ENCODE results near the gene CTNNA1.
"Not testable (repeated sequence)": the region's sequence is repeated elsewhere in the genome, so short reads cannot be mapped to it uniquely, and the experiment has no call there.

The CTNNA1 gene

DNA sequence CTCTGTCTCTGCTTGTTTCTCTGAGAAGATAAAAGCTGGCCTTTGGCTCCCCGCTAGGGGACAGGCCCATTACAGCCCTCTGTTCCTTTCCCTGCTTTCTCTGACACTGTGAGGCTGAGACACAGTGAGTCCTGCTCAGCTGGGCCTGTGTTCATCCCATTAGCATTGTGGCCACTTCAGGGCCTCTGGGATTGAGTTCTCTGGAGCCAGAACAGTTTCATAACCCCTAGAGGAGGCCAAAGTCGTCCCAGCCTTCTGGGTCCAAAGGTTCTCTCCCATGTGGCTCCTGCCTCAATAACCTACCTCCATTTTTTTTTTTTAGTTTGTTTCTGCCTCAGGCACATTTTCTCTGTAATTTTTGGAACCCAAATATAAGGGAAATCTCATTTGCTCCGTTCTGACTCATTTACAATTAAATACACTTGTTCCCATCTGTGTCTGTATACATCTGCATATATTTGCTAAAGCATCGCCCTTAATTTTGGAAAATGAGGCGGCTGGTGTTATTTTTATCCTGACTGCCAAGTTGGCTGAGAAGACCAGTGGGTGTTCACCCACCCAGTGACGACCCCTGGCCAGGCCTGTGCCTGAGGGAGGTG lies 27.3 kb upstream of the CTNNA1 start:
- DNase-seq, result no peak

DNA sequence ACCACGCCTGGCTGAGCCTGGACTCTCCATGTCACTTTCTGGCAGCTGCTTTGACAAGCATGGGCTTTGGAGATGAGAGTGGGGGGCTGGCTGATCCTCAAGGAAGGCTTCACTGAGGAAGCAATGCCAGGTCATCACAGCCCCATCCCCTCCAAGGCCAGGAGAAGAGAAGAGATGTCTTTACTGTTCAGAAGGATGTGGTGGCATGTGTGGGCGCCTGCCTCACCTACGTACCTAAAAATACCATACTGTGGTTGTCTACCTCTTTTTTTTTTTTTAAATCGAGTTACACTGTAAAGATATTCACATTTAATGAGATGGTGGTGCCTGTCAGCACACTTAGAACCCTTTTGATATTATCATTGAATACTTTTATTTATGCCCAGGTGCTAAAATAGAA lies 26.4 kb upstream of the CTNNA1 start:
- DNase-seq, result no peak

DNA sequence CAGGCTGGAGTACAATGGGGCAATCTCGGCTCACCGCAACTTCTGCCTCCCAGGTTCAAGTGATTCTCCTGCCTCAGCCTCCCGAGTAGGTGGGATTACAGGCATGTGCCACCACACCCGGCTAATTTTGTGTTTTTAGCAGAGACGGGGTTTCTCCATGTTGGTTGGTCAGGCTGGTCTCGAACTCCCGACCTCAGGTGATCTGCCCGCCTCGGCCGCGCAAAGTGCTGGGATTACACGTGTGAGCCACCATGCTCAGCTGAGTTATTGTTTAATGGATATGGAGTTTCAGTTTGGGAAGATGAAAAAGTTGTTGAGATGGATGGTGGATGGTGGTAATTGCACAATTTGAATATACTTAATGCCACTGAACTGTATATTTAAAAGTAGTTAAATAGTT lies 22.7 kb upstream of the CTNNA1 start:
- DNase-seq, result not testable (repeated sequence)

DNA sequence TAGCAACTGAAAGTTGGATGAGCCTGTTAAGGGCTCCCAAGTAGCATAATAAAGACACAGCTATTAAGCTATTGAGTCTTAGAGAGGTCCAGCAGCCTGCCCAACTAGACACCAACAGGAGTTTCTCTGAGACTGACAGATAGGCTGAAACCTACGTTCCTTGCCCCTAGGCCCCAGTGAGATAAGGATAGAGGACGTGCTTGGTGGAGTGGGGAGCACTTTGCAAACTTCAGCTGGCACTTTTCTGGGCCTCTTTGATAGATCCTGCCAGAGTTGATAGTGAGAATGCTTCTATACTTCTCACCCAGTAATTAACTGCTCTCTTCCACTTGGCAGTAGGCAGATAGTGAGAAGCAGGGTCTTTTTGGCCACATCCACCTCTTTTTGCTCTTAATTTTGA lies 20.8 kb upstream of the CTNNA1 start:
- DNase-seq, result no peak

DNA sequence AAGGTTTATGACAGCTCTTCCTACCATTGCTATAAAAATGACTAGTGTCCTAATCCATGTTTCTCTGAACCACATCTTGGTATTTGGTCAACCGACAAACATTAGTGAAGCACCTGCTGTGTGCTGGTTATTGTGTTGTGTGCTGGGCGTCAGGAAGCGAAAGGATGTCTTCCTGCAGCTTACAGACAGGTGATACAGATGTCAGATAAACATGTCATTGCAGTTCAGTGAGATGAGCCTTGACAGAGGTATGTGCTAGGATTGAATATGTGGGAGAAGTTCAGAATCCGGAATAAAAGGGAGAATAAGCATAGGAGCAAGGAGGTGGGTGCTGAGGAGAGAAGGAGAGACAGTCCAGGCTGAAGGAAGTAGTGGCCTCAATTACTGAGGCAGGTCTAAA lies 20.3 kb upstream of the CTNNA1 start:
- no peak for DNase-seq

DNA sequence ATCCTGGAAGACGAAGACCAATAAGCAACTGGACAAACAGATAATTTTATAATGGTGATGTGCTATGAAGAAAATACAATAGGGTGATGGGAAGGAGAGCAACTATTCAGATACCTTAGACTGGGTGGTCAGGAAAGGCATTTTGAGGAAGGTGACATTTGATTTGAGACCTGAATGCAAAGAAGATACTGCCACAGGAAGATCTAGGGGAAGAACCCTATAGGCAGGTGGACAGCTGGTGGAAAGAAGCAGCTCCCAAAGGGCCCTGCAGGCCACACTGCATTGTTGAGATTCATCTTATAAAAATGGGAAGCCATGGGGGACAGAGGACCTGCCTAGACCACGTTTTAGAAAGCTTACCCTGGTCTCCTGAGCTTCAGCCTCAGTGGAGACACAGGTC lies 19.7 kb upstream of the CTNNA1 start:
- DNase-seq, result no peak

DNA sequence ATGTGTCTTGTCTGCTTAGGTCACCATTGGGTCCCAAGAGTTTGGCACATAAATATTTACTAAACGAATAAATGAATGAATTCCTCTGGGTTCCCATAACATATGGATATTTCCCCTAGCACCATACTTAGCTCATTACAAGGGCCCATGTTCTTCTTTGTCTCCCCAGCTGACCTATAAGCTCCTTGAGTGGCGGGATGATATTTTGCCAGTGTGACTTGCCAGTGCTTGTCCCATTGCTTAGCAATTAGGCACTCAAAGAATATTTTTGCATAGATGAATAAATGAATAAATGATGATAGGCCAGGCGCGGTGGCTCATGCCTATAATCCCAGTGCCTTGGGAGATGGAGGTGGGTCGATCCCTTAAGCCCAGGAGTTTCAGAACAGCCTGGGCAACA lies 16.9 kb upstream of the CTNNA1 start:
- no peak for DNase-seq

DNA sequence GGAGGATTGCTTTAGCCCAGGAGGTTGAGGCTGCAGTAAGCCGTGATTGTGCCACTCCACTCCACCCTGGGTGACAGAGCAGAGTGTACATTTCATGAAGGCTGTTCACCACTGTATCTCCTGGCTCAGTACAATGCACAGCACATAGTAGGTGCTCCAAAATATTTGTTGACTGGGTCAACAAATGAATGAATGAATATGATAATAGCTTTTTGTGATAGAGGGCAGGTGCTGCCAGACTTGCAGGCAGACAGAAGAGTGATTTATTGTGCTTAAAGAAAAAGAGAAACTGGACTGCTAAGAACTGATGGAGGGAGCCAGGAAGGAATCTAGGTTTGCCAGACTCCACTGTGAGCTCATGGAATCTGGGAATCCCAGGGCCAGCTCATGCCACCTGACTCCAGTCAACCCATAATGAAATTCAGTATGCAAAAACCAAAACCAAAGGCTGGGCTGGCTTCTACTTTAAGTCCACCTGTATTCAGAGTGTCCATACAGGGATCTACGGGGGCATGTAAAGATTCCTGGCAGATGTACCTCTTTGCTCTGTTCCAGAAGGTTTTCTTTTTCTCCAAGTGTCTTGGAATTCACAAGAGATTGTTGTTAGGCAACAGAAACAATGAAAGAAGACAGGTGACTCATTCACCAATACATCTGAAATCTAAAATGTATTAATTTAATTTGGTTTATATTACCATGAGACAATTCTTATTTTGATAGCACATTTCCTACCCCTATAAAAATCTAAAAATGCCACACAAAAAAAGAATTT lies 15.5 kb upstream of the CTNNA1 start:
- DNase-seq, result no peak

DNA sequence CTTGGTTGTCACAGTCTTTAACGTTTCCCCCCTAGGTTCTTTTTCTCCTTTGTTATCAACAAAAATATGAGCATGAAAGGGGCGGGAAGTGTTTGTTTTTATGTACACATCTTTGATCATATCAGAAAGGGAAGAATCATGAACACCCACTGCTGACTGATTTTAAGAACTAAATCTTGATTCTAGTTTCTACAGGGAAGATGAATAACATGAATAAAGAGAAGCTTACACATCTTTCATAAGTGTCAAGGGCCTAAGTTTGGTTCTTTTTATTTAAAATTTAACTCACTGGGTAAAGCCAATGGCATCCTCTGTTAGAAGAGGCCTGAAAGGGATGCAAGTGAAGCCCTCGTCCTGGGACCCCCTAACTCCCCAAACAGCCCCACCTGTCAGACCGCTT lies 14.8 kb upstream of the CTNNA1 start:
- DNase-seq, result no peak

DNA sequence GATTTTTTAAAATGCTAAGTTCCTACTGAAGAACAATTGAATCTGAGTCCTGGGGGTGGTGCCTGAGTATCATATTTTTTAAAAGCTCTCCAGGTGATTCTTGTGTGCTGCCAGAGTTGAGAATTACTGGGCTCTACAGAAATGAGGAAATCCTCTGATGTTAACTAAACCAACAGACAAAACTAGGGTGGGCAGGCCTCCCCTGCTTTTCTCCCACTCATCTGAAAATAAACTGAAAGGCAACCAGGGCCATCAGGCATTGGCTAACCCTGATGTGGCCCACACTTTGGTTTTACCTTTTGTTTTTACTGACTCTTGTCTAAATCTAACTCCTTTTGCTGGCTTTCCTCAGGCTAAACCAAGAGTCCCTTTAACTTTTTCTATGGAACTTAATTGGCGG lies 13.3 kb upstream of the CTNNA1 start:
- no peak for DNase-seq

DNA sequence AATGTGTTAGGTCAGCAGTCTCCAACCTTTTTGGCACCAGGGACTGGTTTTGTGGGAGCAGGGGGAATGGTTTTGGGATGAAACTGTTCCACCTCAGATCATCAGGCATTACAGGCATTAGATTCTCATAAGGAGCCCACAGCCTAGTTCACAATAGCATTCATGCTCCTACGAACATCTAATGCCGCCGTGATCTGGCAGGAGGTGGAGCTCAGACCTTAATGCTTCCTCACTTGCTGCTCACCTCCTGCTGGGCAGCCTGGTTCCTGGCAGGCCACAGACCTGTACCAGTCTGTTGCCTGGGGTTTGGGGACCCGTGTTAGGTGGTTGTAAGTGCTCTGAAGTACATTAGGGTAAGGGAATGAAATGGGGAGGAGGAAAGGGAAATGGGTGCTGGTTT lies 9.7 kb upstream of the CTNNA1 start:
- DNase-seq, result no peak

DNA sequence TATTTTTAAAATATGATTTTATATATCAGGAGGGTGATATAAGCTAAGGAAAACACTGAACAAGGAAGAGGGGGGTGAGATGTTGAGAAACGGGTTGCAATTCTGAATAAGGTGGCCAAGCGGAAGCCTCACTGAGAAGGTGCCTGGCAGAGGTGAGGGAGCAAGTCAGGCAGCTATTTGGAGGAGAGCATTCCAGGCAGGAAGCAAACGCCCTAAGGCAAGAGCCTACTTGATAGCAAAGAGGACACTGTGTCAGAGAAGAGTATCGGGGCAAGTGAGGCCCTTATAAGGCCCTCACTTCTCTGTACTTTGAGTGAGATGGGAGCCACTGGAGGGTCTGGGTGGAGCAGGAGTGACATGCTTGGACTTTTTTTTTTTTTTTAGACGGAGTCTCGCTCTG lies 8.0 kb upstream of the CTNNA1 start:
- DNase-seq, result no peak

DNA sequence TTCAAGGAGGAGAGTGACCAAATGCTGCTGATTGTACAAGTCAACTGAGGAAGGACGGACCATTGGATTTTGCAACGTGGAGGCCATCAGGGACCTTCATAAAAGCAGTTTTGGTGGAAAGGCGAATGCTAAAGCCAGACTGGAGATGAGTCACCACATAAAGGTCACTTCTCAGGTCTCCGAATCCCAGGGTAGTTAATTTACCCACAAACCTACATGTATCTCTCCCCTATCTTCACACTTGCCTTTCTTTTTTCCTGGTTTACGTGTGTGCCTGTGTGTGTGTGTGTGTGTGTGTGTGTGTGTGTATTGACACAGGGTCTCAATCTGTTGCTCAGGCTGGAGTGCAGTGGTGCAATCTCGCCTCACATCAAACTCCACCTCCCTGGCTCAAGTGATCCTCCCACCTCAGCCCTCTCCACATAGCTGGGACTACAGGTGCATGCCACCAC lies 4.6 kb upstream of the CTNNA1 start:
- no peak for DNase-seq

DNA sequence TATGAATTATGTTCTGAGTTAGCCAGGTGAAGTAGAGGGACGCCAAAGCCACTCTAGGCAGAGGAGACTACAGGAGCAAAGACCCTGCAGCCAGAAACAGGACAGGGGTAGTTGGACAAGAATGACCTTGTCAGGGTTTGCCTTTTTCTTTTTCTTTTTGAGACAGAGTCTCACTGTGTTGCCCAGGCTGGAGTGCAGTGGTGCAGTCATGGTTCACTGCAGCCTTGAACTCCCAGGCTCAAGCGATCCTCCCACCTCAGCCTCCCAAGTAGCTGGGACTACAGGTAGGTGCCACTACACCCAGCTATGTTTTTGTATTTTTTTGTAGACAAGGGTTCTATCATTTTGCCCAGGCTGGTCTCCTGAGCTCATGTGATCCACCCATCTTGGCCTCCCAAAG lies 1.9 kb upstream of the CTNNA1 start:
- not testable (repeated sequence) for DNase-seq

DNA sequence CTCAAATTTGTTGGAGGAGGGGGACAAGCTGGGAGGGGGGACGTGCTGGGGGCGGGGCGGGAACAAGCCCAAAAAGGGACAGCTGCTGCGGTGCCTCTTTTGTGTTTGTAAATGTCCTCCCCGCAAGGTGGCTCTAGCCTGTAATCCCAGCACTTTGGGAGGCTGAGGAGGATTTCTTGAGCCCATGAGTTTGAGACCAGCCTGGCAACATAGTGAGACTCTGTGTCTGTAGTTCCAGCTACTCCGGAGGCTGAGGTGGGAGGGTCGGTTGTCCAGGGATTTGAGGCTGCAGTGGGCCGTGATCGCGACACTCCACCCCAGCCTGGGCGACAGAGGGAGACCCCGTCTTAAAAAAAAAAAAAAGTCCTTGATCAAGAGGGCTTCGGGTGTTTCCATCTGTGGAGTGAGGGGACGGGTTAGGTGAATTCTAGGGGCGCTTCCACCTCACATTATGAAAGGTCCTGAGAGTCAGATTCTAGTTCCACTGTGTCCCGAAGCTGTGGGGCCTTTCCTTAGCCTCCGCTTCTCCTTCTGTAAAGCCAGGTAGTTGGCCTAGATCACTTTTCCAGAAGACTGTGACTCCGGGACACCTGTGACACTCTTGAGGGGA lies 779 bp upstream of the CTNNA1 start:
- no peak for DNase-seq

DNA sequence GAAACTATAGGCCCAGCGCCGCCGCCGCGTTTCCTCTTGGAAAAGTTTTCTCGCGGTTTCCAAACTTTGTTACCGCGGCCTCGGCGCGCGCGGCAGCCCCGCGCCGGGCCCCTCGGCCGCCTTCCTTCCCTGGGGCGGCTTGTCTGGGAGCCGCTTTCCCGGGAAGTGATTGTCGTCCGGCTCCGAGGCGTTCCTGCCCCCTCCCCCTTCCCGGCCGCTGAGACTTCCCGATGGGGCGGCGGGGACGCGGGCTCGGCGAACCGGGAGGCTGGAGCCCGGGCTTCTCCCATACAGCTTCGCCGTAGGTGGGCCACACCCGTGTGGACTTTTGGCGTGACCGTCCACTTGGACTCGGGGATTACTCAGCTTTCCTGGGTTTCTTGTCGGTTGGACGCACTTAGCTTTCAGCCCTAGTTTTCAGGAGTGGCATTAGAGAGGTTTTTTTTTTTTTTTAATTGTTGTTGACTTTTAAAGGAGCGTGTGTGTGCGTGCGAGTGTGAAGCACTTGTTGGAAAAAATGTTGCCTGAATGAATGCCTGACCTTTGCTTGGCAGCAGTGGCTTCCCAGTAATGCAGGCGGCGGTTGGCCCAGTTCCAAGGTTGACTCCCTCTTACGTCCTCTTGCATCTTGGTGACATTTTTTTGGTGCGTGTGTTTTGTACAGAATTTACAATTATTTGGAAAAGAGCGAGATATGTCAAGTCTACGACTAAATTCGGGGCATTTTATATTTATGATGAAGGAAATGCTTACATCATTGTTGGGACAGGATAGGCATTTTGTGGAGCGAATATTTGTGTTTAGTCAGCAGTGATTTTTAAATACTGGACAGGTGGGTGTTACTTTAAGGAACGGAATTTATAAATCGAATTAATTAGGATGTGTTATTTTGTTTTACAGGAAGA lies 821 bp downstream of the CTNNA1 start:
- DNase-seq, result peak; percentile 61

DNA sequence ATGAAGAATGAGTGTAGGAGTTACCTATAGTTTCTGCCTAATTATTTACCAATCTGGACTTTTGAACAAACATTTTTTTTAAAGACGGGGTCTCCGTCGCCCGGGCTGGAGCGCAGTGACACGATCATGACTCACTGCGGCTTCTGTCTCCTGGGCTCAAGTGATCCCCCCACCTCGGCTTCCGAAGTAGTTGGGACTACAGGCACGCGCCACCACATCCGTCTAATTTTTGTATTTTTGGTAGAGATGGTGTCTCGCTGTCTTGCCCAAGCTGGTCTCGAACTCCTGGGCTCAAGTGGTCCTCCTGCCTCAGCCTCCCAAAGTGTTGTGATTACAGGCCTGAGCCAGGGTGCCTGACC lies 1.5 kb downstream of the CTNNA1 start:
- no peak for DNase-seq

DNA sequence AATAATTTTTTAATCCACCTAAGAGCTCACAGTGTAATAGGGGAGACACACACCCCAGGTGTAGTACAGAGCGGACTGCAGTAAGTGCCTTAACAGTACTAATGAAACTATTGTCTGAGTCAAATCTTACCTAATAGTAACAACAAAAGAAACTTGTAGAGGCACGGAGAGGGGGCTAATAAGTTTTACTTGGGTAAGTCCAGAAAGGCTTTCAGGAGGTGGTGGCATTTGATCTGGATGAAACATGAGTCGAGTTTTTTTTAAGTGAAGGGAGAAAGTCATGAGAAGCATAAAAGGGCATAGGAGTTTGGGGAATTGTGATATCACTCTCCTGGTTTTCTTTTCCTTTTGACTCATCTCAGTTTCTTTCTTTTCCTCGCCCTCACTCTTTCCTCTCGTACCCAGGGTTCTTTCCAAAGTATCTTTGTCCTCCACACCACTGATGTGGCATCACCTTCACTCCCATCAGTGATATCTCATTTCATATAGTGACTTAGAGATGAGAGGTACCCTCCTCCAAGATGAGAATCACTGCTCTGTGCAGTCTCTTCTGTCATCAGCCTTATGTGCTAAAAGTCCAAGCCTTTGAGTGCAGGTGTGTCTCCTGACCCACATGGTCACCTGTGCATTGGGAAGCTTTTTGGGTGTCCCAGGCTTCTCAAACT lies 2.0 kb downstream of the CTNNA1 start:
- no peak for DNase-seq

DNA sequence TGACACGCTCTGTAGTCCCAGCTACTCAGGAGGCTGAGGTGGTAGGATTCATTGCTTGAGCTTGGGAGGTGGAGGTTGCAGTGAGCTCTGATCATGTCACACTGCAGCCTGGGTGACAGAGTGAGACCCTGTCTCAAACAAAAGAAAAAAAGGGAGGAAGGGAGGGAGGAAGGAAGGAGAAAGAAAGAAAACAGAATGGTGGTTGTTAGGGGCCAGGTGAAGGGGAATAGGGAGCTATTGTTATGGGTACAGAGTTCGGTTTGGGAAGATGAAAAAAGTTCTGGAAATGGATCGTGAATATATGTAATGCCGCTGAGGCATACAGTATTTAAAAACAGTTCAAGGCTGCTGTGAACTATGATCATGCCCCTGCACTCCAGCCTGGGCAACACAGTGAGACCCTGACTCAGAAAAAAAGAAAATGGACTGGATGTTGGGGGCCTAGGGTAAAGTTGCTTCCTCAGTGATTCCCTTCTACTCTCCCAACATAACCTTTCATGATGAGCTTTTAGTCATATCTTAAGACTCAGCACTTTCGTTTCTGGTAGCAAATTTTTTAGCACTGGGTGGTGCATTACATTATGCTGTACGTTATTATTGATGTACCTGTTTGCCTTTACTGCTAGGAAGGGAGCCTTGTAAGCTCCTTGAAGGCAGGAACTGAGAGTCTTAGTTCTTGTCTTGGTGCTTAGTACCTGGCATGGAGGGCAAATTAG lies 4.0 kb downstream of the CTNNA1 start:
- no peak for DNase-seq

DNA sequence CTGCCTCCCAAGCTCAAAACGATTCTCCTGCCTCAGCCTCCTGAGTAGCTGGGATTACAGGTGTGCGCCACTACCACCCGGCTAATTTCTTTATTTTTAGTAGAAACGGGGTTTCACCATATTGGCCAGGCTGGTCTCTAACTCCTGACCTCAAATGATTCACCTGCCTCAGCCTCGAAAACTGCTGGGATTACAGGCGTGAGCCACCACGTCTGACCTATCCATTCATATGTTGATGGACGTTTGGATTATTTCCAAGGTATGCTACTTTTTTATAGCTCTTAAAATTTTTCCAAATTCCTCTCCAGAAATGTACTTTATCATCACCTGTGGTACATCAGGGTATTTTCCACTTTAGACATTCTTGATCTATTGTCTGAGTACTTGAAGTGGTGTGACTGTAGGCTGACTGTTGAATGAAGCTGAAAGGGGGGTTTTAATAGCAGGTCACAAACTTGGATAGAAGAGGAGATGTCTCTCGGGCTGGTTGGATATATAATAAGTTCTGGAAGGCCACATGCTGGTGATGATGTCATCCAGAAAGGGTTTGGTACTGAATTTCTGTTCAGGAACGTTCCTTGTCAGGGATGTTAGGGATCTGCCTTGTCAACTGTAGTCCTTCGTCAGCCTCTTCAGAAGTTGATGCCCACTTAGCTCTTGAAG lies 7.4 kb downstream of the CTNNA1 start:
- no peak for DNase-seq

DNA sequence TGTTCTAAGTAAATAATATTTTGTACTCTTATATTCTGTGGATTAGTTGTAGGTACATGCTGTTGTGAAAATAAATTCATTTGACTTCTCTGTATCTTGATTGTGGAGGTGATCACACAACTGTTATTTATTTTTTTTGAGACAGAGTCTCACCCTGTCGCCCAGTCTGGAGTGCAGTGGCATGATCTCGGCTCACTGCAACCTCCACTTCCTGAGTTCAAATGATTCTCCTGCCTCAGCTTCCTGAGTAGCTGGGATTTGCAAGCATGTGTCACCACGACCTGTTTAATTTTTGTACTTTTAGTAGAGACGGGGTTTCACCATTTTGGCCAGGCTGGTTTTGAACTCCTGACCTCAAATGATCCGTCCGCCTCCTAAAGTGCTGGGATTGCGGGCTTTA lies 7.9 kb downstream of the CTNNA1 start:
- peak; percentile 14 for DNase-seq

DNA sequence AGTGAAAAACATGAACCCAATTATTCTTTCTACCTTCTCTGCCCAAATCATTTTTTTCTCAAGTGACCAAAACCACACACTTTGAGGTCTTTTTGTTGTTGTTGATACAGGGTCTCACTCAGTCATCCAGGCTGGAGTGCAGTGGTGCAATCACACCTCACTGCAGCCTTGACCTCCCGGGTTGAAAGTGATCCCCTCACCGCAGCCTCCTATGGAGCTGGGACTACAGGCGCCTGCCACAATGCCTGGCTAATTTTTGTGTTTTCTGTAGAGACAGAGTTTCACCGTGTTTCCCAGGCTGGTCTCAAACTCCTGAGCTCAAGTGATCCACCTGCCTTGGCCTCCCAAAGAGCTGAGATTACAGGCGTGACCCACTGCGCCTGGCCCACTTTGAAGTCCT lies 8.4 kb downstream of the CTNNA1 start:
- not testable (repeated sequence) for DNase-seq
